GM12878 (cell line): Measurements from ENCODE around the gene ABHD12B. TPM values are rescaled to one million over a fixed set of nuclear protein-coding genes. Genes with fewer than 3 reads are reported as not detected.

ENCODE experiments used
- ATAC-seq: fragments of 200-7000 bp; cut with Tn5 transposase; 3 replicates; pipeline ENCODE4 v1.9.1; 2020; ENCODE audit warnings: mild to moderate bottlenecking, moderate library complexity
- BruUV-seq: library from RNA; stranded (reverse); fragments of 400-500 nt; replicated peaks from 2 replicates; lab custom pipeline; 2021; lab: Mats Ljungman, UMichigan
- CTCF ChIA-PET: fragments of 300-600 bp; sonication (Branson Sonifier 250); formaldehyde crosslinking; extraction: SDS; loops from one replicate; lab custom pipeline; 2021; ENCODE audit warnings: inconsistent platforms; lab: Yijun Ruan, JAX
- POLR2A ChIA-PET: fragments of 350-600 bp; formaldehyde crosslinking; extraction: SDS; loops from one replicate; lab custom pipeline; 2021; ENCODE audit warnings: inconsistent platforms; lab: Charles Lee
- RAD21 ChIA-PET: fragments of 300-600 bp; sonication (Branson Sonifier 250); formaldehyde crosslinking; loops from one replicate; lab custom pipeline; 2023; ENCODE audit warnings: antibody characterized with exemption; ENCODE audit not compliant: unreplicated experiment; lab: Charles Lee
- SMC1A ChIA-PET: fragments of 300-600 bp; sonication (Branson Sonifier 250); formaldehyde crosslinking; loops from one replicate; lab custom pipeline; 2023; ENCODE audit not compliant: unreplicated experiment, uncharacterized antibody; lab: Charles Lee
- DNase-seq: peaks from one replicate; pipeline ENCODE4 v3.0.0-alpha.2; 2011; ENCODE audit warnings: low read depth, low spot score
- FAIRE-seq: peaks from 3 replicates; lab custom pipeline; 2011; peaks lifted over from hg19 to GRCh38; lab: Jason Lieb, UNC
- H2AFZ ChIP-seq: 2 replicates; pipeline ENCODE4 v1.6.0; 2011; ENCODE audit warnings: low read depth, low read length, control low read depth; ENCODE audit not compliant: control insufficient read depth
- H3K27ac ChIP-seq: 2 replicates; pipeline ENCODE4 v1.5.1; 2011; ENCODE audit warnings: control low read depth; ENCODE audit not compliant: control insufficient read depth, insufficient read depth
- H3K27me3 ChIP-seq, 2 experiments: replicated peaks in 1 of 2; 2 replicates each; pipeline versions ENCODE4 v1.6.0 to v1.6.1; 2011; ENCODE audit warnings: low read length in 1 of 2; ENCODE audit not compliant: control insufficient read depth in 2 of 2, insufficient read depth in 2 of 2
- H3K36me3 ChIP-seq, 2 experiments: 2 replicates each; pipeline ENCODE4 v1.5.1; 2011; ENCODE audit warnings: low read length in 1 of 2; ENCODE audit not compliant: control insufficient read depth in 2 of 2, insufficient read depth in 2 of 2
- H3K4me1 ChIP-seq: 2 replicates; pipeline ENCODE4 v1.6.1; 2011; ENCODE audit warnings: mild to moderate bottlenecking, low read length, moderate library complexity, mixed read lengths; ENCODE audit not compliant: control insufficient read depth, insufficient read depth
- H3K4me2 ChIP-seq: 2 replicates; pipeline ENCODE4 v1.6.0; 2011; ENCODE audit warnings: control low read depth; ENCODE audit not compliant: control insufficient read depth, insufficient read depth
- H3K4me3 ChIP-seq: fragments of 200-600 bp; sonication (generic); 2 replicates; pipeline ENCODE4 v1.5.1; 2016
- H3K79me2 ChIP-seq: 2 replicates; pipeline ENCODE4 v1.6.0; 2011; ENCODE audit warnings: low read length; ENCODE audit not compliant: control insufficient read depth, insufficient read depth
- H3K9ac ChIP-seq: 2 replicates; pipeline ENCODE4 v1.8.0; 2011; ENCODE audit warnings: low read length, control low read depth, mixed read lengths; ENCODE audit not compliant: control insufficient read depth, insufficient read depth
- H3K9me3 ChIP-seq: replicated peaks from 3 replicates; pipeline ENCODE4 v1.5.1; 2011; ENCODE audit warnings: mild to moderate bottlenecking, low read length; ENCODE audit not compliant: control insufficient read depth, insufficient read depth
- H4K20me1 ChIP-seq: 2 replicates; pipeline ENCODE4 v1.6.0; 2011; ENCODE audit not compliant: control insufficient read depth, insufficient read depth
- BMI1 ChIP-seq: fragments of 450-650 bp; IDR thresholded peaks from 2 replicates; pipeline ENCODE4 v1.6.1; 2016; ENCODE audit warnings: mild to moderate bottlenecking, moderate library complexity, borderline replicate concordance
- IRF4 ChIP-seq: IDR thresholded peaks from 2 replicates; pipeline ENCODE4 v1.6.1; 2011; ENCODE audit warnings: low read depth, low read length
- KAT2A ChIP-seq: conservative IDR thresholded peaks from 2 replicates; pipeline ENCODE4 v1.6.1; 2011; ENCODE audit warnings: low read depth, low read length; ENCODE audit not compliant: control insufficient read depth
- KDM1A ChIP-seq: fragments of 200-600 bp; sonication (generic); IDR thresholded peaks from 2 replicates; pipeline ENCODE4 v1.6.1; 2016; ENCODE audit warnings: borderline replicate concordance
- KLF5 ChIP-seq: fragments of 450-650 bp; IDR thresholded peaks from 2 replicates; pipeline ENCODE4 v1.6.1; 2014; ENCODE audit warnings: mild to moderate bottlenecking; ENCODE audit not compliant: partially characterized antibody
- MYB ChIP-seq: fragments of 150-350 bp; IDR thresholded peaks from 2 replicates; pipeline ENCODE4 v1.6.1; 2014; ENCODE audit warnings: mild to moderate bottlenecking, low read depth, low read length, borderline replicate concordance
- NR2C2 ChIP-seq: IDR thresholded peaks from 2 replicates; pipeline ENCODE4 v1.6.1; 2011; ENCODE audit warnings: borderline replicate concordance, low read depth; ENCODE audit not compliant: control insufficient read depth, insufficient read length
- PAX5 ChIP-seq: IDR thresholded peaks from 2 replicates; pipeline ENCODE4 v1.6.1; 2011; ENCODE audit warnings: low read depth, low read length, borderline replicate concordance
- PAX8 ChIP-seq: fragments of 450-650 bp; IDR thresholded peaks from 2 replicates; pipeline ENCODE4 v1.6.1; 2017; ENCODE audit warnings: mild to moderate bottlenecking, moderate library complexity
- PML ChIP-seq: IDR thresholded peaks from 2 replicates; pipeline ENCODE4 v1.6.1; 2012; ENCODE audit warnings: low read length, inconsistent platforms
- POLR2AphosphoS2 ChIP-seq: IDR thresholded peaks from 2 replicates; pipeline ENCODE4 v1.6.1; 2011; ENCODE audit warnings: low read depth, mild to moderate bottlenecking, low read length, improper control_type of control experiment, moderate library complexity
- RAD51 ChIP-seq: fragments of 450-650 bp; IDR thresholded peaks from 2 replicates; pipeline ENCODE4 v1.6.1; 2016; ENCODE audit warnings: moderate library complexity, mild to moderate bottlenecking, inconsistent platforms
- RBBP5 ChIP-seq: fragments of 200-600 bp; sonication (generic); conservative IDR thresholded peaks from 2 replicates; pipeline ENCODE4 v1.6.1; 2016
- RUNX3 ChIP-seq: IDR thresholded peaks from 2 replicates; pipeline ENCODE4 v1.6.1; 2012; ENCODE audit warnings: low read length, inconsistent platforms
- STAT1 ChIP-seq: fragments of 450-650 bp; conservative IDR thresholded peaks from 2 replicates; pipeline ENCODE4 v1.6.1; 2014; ENCODE audit warnings: antibody characterized with exemption, mild to moderate bottlenecking
- TCF7 ChIP-seq: IDR thresholded peaks from 2 replicates; pipeline ENCODE4 v1.6.1; 2014; ENCODE audit warnings: antibody characterized with exemption, borderline replicate concordance
- WGBS: methylation state at CpG from one replicate; pipeline ENCODE4 v1.1.6; 2016; ENCODE audit warnings: low lambda C conversion rate; ENCODE audit not compliant: insufficient replicate concordance, insufficient coverage; ENCODE audit errors: missing lambda C conversion rate; 5-methylcytosine and 5-hydroxymethylcytosine counted together
- in situ Hi-C: fragments of 300-500 bp; cut with MboI; formaldehyde crosslinking; loops from 9 replicates; pipeline ENCODE4 v1.14.3; 2018; ENCODE audit warnings: mixed read lengths
- intact Hi-C: fragments of 100-400 bp; cut with micrococcal nuclease; formaldehyde crosslinking; loops from one replicate; pipeline ENCODE4 v1.14.2; 2022; ENCODE audit not compliant: unreplicated experiment
- polyA plus RNA-seq, 11 experiments: library from polyadenylated mRNA; depleted of rRNA in 4 of 11; unstranded in 6 of 11; stranded (reverse) in 5 of 11; fragments of >200 nt; fragmentation: Nextera tagmentation in 4 of 11; fragmentation: Illumina TruSeq in 1 of 11; extraction: Ambion mirVana in 4 of 11; extraction: Trizol in 1 of 11; gene quantifications; 1 replicate in 1 of 11; 2 replicates in 10 of 11; pipeline versions ENCODE4 v1.2.1 to v1.2.3, GENCODE V29; 2011 to 2016; ENCODE audit warnings: inconsistent platforms in 2 of 11, missing spikeins in 2 of 11, low read depth in 1 of 11
- total RNA-seq, 4 experiments: library from RNA; depleted of rRNA in 3 of 4; stranded (reverse); fragments of >200 nt in 3 of 4; fragmentation: Illumina TruSeq in 1 of 4; extraction: Trizol in 1 of 4; gene quantifications; 2 replicates each; pipeline versions ENCODE4 v1.2.1 to v1.2.3, GENCODE V29; 2013 to 2021
- TF ChIP-seq, protein P1 (sequence below): IDR thresholded peaks from 2 replicates; pipeline ENCODE4 v1.6.1; 2011; ENCODE audit warnings: low read depth, mild to moderate bottlenecking, low read length, moderate library complexity, borderline replicate concordance; ENCODE audit errors: extremely low read depth
- TF ChIP-seq, protein P2 (sequence below): IDR thresholded peaks from 2 replicates; pipeline ENCODE4 v1.6.1; 2011; ENCODE audit warnings: low read depth, low read length, improper control_type of control experiment, borderline replicate concordance
- TF ChIP-seq, protein P3 (sequence below): fragments of 450-650 bp; formaldehyde crosslinking; IDR thresholded peaks from 2 replicates; pipeline ENCODE4 v1.4.0; 2022; ENCODE audit warnings: mild to moderate bottlenecking, moderate library complexity

ABHD12B gene
- total and polyA plus RNA-seq, 10 of the 15 experiments (the other 5 are each of a cell fraction or from before 2014, with no cell fraction given): not detected

DNA sequence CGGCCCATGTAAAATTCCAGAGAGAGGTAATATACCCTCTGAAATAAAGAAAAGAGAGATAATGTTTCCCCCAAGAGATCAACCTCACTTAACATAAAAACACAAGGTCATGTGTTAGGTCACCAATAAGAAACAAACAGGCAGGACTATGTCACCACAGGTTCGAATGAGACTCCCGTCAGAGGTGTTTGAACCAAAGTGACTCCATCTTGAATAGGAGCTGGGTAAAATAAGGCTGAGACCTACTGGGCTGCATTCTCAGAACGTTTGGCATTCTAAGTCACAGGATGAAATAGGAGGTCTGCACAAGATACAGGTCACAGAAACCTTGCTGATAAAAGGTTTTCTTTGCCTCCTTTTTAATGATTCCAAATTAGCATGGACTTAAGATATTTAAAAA lies 65.9 kb downstream of the ABHD12B start:
- in situ Hi-C loops: no loop called here
- SMC1A ChIA-PET: no interaction called here
- H3K79me2 ChIP-seq: no peaks in the 10 kb centered on the region
- H4K20me1 ChIP-seq: no peaks in the 10 kb centered on the region
- ATAC-seq: no peak
- RAD21 ChIA-PET: no interaction called here
- no peaks in the 10 kb centered on the region for H3K9me3 ChIP-seq
- H2AFZ ChIP-seq: no peak overlapping the region
- H3K4me3 ChIP-seq: no peak overlapping the region
- no peak for FAIRE-seq
- CTCF ChIA-PET: no interaction called here
- H3K4me2 ChIP-seq: no peak overlapping the region
- no peaks in the 10 kb centered on the region; a peak in 1 of 4 replicates for H3K27me3 ChIP-seq
- no TSS peak for BruUV-seq
- no peak overlapping the region for H3K9ac ChIP-seq
- TF ChIP-seq PML (no peak), MYB (no peak), RAD51 (no peak), BMI1 (no peak), RBBP5 (no peak), TCF7 (no peak), STAT1 (no peak), KAT2A (no peak), KLF5 (no peak), NR2C2 (no peak), IRF4 (no peak), KDM1A (no peak), POLR2AphosphoS2 (no peak), RUNX3 (no peak), PAX8 (no peak), PAX5 (no peak)
- TF ChIP-seq, protein P1, sequence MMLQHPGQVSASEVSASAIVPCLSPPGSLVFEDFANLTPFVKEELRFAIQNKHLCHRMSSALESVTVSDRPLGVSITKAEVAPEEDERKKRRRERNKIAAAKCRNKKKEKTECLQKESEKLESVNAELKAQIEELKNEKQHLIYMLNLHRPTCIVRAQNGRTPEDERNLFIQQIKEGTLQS: no peak
- TF ChIP-seq, protein P2, sequence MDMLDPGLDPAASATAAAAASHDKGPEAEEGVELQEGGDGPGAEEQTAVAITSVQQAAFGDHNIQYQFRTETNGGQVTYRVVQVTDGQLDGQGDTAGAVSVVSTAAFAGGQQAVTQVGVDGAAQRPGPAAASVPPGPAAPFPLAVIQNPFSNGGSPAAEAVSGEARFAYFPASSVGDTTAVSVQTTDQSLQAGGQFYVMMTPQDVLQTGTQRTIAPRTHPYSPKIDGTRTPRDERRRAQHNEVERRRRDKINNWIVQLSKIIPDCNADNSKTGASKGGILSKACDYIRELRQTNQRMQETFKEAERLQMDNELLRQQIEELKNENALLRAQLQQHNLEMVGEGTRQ: no peak
- TF ChIP-seq, protein P3, sequence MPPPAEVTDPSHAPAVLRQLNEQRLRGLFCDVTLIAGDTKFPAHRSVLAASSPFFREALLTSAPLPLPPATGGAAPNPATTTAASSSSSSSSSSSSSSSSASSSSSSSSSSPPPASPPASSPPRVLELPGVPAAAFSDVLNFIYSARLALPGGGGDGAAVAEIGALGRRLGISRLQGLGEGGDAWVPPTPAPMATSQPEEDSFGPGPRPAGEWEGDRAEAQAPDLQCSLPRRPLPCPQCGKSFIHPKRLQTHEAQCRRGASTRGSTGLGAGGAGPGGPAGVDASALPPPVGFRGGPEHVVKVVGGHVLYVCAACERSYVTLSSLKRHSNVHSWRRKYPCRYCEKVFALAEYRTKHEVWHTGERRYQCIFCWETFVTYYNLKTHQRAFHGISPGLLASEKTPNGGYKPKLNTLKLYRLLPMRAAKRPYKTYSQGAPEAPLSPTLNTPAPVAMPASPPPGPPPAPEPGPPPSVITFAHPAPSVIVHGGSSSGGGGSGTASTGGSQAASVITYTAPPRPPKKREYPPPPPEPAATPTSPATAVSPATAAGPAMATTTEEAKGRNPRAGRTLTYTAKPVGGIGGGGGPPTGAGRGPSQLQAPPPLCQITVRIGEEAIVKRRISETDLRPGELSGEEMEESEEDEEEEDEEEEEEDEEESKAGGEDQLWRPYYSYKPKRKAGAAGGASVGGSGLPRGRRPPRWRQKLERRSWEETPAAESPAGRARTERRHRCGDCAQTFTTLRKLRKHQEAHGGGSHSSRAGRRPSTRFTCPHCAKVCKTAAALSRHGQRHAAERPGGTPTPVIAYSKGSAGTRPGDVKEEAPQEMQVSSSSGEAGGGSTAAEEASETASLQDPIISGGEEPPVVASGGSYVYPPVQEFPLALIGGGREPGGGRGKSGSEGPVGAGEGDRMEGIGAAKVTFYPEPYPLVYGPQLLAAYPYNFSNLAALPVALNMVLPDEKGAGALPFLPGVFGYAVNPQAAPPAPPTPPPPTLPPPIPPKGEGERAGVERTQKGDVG (CRISPR knock-in tag): no peak
- WGBS: 46% methylated on average over 4 of the region's 4 CpGs
- POLR2A ChIA-PET: no interaction called here
- no peaks in the 10 kb centered on the region for H3K36me3 ChIP-seq
- intact Hi-C loops: no loop called here
- no peak overlapping the region for H3K27ac ChIP-seq
- no peak for DNase-seq
- no peaks in the 10 kb centered on the region for H3K4me1 ChIP-seq
